NCI-H146 treated with DMSO at 0.1 percent for 48 hours (cell line): ENCODE results near the gene TNRC18.
"Not testable (repeated sequence)": the region's sequence is repeated elsewhere in the genome, so short reads cannot be mapped to it uniquely, and the experiment has no call there.

Source experiments
- DNase-seq: peaks from one replicate; lab custom pipeline; 2025; ENCODE audit not compliant: unreplicated experiment; lab: John Stamatoyannopoulos, UW

Gene TNRC18

DNA sequence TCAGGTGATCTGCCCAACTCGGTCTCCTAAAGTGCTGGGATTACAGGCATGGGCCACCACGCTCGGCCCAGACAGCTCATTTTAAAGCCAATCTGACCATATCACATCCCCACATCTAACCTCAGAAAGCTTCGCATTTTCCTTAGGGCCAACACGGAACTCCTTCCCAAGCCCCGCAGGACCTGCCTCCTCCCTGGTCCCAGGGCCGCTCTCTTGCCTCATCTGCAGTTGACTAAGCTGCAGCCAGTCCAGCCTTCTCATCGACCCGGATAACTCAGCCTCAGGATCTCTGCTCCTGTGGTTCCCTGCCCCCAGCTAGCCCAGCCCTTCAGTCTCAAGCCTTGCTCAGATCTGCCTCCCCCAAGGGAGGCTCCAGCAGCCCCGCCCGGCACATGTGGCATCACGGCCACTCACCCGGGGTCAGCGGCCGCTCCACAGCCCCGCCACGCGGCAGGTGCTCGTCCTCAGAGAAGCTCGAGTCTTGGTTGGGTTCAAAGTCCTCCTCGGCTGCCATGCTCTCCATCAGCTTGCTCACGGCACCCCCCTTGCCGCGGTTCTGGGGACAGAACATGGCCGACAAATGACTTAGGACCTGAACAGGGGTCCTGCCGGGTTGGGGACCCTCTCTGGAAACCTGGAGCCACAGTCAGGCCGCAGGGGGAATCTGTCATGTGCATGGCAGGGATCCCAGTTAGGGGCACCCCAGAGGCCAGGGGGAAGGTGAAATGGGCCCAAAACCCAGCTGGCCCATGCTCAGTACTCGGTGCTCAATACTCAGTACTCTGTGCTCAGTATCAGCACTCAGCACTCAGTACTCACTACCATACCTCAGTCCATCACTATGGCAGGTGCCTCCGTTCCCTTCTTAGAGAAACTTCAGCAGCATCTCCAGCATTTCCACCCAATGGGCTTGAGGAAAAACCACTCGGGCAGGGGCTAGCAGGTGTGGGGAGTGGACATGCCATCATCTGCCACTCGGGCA lies 99.5 kb downstream of the TNRC18 start:
- not testable (repeated sequence) for DNase-seq

DNA sequence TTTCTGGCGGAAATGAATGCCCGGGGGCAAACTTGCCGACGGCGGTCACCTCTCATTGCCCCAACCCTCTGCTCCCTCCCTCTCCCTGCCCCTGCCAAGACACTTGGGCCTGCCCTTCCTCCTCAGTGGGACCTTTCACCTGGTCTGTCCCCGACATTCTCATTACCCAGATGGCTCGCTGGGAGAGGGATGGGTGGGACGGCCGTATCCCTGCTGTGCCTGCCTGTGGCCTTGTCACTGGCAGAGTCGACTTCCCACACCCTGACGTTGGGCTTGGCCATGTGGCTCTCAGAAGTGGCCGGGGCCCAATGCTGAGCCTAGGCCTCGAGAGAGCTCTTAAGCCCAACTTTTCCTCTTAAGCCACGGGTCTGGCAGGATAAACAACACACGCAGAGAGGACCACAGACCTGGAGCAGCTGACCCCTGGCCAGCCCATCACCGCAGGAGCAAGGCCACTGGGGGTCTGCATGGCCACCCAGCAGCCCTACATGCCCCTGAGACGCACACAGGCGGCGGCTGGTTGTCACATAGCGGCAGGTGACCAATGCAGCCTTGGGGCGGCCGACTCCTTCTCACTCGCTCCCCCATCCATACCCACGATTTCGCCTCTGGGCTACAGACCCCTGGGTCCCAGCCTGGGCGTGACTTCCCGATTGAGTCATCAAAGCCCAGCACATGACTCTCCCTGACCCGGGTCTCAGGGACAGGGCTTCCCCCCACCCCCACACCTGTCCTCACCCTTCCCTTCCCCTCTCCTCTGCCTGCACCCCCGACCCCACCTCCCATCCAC lies 100.8 kb downstream of the TNRC18 start:
- no peak for DNase-seq

DNA sequence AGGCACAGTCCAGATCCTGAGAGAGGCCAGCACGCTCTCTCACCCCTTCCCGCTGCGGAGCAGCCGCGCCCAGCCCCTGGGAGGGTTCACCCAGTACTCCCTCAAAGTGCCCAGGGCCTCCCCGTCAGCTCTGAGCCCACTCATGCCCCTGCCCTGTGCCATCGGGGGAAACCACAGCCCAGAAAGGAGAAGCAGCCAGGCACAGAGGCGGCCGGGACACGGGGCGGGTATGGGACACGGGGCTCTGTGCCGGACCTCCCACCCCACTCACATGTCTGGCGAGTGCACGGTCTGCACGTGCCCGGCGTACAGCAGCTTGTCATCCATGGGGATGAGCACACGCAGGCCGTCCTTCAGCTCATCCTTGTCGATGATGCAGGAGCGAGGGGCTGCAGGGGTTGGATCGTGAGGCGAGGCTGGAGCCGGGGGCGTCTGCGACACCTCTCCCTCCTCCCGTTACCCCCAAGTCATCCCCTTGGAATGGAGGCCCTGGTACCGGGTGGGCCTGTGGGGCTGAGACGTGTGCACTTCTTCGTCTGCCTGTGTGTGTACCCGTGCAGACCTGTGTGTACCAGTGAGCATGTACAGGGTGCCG lies 102.7 kb downstream of the TNRC18 start:
- DNase-seq = no peak

DNA sequence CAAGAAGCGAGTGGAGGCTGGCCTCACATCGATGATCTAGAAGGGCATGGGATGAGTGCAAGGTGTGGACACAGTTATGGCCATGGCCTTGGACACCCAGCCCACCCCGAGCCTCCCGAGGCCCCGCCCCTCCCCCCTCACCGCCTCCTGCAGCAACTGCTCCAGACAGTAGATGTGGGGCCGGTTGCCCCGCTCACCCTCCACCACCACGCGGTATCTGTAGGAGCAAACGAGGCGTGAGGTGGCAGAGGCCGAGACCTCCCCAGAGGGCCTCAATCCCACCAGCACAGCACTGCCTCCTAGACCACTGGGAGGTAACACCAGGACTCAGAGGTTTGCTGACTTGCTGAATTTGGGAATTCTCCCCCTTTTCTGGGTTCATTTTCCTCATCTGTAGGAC lies 103.2 kb downstream of the TNRC18 start:
- DNase-seq = no peak

DNA sequence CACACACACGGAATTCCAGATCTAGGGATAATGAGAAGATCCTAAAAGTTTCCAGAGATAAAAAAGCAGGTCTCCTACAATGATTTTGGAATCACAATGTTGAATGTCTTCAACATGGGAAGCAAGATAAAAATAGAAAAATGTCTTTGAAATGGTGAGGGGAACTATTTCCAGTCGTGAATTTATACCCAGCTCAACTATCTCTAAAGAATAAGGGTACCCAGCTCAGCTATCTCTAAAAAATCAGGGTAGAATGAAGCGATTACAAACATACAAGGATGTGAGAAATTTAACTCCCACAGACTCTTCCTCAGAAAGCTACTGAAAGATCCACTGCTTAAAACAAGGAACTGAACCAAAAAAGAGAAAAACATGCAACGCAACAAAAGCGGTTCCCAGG lies 105.0 kb downstream of the TNRC18 start:
- not testable (repeated sequence) for DNase-seq

DNA sequence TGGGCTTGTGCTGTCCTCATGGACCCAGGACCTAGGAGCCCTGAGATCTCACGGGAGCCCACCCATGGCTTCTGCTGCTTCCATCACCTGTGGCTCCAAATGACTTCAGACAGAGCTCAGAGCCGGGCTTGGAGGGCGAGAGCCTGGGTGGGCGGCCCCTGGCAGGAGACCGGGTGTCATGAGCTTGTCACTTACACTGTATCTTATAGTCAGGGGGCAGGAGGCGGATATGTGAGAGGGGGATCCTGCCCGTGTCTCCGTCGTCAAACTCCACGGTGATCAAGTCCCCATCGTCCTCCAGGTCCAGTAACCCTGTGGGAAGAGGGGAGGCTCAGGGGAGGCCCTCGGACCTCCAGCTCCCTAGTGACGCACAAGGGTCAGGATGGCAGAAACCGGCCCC lies 107.9 kb downstream of the TNRC18 start:
- no peak for DNase-seq

DNA sequence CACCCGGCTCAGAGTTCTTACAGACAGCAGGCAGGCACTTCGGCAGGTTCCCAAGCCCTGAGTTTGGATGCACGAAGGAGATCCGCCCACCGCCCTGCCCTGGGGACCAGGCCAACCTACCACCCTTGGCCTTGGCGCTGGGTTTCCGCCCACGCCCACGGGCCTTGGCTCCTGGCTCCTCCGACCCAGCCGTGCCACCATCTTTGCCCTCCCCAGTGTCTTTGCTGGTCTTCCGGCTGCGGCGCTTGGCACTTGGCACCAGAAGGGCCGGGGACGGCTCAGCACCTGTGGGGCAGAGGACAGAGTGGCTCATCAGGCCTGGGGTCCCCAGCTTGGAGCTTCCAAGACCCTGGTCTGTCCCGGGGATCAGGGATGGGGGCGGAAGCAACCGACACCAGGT lies 108.8 kb downstream of the TNRC18 start:
- DNase-seq = no peak

DNA sequence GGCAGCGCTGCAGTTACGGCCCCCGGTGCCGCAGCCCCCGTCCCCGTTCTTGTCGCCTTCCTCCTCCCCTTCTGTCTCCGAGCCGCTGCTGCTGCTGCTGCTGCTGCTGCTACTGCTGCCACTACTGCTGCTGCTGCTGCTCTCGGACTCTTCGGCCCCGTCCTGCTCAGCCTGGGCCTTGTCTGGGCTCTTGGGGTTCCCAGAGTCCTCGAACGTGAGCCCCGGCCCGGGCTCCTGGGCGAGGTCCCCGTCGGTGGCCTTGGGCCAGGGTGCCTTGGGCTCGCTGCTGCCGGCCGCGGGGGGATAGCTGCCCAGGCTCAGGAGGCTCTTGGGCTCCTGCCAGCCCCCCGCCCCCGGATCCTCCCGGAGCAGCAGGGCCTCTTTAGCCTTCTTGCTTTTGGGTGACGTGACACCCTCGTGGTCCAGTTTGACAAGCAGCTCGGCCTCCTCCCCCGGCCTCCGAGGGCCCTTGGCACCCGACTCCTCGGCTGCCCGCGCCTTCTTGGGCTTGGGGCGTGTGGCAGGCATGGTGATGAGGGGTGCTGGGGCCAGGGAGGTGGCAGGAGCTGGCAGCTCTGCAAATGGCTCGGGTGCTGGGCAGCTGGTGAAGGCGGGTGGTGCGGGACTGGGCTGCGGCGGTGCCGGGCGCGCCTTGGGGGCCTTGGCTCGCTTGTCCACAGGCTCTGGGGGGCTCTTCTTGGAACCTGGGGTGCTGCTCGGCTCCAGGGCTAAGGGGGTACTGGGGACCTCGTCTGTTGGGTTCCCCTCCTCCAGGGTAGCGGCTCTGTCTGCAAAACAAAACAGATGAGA lies 110.4 kb downstream of the TNRC18 start:
- DNase-seq = not testable (repeated sequence)

DNA sequence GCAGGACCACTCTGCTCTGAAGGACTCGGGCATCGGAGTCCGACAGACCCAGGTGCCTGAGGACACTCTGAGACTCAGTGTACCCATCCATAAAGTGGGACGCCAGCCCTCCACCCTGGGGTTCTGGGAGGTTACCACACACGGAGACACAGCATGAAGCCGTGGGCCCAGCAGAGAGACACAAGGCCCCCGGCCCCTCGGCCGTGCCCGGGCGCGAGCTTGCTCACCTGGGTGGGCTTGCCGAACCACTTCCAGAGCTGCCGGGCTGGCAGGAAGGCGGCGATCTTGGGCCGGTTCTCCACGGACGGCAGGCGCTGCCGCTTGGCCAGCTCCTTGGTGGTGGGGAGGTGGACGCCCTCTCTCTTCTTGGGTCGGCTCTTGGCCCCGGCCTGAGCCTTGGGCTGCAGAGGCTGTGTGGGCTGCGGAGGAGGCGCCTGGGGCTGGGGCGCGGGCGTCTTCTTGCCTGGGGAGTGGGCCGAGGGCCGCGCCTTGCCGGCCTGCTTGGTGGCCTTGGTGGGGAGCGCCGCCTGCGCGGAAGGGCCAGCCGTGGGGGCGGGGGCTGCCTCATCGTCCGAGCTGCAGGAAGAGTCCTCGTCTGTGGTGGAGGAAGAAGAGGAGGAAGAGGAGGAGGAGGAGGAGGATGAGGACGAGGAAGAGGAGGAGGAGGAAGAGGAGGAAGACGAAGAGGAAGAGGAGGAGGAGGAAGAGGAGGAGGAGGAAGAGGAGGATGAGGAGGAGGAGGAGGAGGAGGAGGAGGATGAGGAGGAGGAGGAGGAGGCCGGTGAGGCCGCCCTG lies 111.2 kb downstream of the TNRC18 start:
- DNase-seq = not testable (repeated sequence)

DNA sequence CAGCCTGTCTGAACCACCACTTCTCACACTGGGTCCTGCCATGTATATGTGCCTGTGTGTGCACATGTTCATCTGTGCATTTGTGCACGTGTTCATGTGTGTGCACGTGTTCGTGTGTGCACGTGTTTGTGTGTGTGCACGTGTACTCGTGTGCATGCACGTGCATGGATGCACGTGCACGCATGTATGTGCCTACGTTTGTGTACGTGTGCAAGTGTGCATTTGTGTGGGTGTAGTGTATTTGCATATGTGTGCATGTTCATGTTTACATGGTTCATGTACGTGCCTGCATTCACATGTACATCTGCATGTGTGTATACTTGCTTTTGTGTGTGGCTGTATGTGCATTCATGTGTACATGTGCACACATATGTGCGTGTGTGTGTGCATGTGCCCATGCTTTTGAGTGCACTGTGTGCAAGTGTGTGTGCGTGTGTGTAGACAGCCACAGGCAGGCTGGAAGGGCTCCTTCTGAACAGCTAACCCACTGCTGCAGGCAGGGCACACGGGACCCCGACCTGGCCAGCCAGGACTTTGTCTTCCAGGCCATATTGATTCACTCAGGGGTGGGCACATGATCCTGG lies 112.7 kb downstream of the TNRC18 start:
- DNase-seq = no peak

DNA sequence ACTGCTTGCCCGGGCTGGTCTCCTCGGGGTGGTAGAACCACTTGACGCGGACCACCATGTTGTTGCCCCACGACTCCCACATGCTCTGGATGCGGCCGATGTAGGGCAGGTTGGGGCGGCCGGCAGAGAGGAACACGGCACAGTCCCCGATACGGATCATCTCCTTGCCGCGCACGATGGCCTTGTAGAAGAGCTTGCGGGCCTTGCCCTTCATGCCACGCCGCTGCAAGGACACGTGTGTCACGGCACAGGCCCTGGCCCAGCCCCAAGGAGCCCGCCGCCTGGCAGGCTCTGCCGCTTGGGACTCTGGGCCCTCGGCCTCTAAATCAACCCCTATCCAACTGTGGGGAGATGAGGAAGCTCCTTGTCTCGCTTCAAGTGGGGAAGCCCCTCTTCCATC lies 114.5 kb downstream of the TNRC18 start:
- no peak for DNase-seq

DNA sequence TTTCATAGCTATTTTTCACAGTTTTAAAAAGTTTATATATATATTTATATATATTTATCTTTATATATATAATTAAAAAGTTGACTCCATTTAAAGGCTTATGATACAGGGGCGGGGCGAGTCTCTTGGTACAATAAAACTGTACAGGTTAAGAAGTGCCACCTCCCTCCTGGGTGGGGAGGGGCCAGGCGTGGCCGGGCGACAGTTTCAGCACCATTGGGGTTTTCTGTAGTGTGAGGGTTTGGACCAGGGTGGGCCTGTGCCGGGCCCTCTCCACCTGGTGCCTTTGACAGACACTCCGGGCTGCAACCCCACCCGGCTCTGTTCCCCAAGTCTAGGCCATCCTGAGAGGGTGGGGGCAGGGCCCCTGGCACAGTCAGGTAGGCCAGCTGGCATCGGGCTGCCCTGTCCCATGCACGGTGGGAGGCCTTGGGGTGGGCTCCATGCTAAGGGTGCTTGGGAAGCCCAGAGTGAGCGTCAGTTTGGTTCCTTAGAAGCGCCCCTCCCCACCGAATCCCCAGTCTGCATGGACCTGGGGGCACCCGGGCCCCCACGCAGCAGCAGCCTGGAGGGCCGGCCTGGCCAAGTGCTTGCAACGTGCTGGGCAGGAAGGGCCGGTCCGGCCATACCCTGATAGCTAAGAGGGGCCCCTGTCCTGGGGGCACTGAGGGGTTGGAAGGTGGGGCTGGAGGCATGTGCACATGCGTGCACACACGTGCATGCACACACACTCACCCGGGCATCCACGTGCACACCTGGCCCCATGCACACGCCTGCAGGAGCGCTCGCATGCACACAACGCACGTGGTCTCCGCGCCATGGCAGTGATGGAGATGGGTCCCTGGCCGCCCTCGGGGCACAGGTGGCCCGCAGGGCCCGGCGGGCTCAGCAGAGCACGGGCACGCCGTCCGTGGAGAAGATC lies 116.2 kb downstream of the TNRC18 start:
- not testable (repeated sequence) for DNase-seq

DNA sequence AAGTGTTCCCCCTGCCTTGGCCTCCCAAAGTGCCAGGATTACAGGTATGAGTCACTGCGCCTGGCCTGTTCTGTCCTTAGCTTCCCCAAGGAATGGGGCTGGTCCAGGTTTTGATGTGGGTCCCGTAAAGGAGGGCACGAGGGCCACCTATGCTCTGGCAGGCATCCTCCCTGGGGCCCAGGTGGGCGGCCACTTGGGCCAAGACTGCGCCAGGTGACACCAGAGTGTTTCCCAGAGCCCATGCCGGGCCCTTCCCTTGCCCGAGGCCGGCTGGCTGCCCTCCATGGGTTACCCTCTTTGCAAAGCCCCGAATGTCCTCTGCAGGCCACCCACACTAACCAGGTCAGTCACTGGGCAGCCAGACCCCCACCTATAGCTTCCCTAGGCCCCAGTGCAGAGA lies 118.6 kb downstream of the TNRC18 start:
- not testable (repeated sequence) for DNase-seq

DNA sequence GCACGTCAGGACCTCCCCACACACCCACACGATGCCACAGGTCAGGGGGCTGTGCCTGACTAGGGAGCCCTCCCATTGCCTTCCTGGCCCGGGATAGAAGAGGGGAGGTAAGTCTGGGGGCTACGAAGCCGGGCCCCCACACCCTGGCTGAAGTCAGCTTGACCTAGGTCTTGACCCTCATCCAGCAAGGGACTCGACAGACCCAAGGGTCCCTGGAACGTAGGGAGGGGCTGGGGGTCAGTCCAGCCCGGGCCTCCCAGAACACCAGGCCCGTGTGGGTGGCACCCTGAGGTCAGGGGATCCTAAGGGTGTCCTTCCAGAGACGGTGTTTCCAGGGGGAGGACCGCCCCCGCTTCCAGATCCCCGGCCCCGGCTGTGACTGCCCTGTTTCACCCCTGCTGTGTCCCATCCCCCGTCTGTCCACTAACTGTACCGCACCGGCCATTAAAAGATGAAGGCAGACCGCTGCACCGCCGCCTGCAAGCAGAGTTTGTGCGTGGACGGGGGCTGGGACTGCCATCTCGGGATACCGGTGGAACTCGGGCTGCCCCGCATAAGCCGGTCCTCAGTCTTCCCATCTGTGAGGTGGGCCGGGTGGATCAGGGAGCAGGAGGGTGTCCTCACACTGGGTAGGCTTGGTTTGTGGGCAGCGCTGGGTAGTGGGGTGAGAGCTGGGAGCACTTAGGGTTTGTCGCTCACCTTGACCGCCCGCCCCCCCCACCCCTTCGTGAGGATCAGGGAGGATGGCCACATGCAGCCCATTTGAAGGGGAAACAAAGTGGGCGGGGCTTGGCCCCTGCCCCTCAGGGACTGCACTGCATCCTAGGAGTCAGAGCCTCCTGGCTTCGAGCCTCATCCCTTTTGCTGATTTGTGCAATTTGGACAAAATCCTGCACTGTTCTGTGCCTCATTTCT lies 119.8 kb downstream of the TNRC18 start:
- DNase-seq = no peak

DNA sequence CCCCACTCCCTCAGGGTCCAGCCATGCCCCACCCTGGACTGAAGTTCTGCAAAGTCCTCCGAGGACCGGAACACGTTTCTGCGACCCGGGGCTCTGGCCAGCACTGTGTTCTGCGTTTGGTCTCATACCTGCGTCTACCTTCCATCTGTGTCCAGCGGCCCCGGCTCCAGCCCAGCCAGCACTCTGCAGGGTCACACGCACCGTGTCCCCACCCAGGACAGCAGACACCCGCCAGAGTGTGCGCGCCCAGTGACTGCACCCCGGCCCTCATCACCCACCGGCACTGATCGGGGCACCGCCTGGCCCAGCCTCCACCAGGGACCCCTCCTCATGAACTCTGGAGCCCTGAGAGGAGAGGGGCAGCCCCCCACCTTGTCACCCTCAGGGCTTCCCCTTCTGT lies 120.6 kb downstream of the TNRC18 start:
- DNase-seq = no peak

DNA sequence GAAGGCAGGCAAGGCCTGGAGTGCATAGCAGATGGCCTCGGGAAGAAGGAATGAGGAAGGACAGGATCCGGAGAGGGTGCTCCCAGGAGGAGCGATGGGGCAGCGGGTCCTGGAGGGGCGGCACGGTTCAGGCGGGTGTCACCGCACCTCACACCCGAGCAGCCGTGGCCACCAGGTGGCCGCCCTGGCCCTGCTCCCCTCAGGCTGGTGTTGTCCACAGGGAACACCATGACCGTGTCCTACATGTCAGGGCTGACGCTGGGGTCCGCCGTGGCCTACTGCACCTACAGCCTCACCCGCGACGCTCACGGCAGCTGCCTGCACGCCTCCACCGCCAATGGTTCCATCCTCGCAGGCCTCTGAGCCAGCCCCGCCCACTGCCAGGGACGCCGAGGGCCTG lies 121.1 kb downstream of the TNRC18 start:
- DNase-seq = no peak

DNA sequence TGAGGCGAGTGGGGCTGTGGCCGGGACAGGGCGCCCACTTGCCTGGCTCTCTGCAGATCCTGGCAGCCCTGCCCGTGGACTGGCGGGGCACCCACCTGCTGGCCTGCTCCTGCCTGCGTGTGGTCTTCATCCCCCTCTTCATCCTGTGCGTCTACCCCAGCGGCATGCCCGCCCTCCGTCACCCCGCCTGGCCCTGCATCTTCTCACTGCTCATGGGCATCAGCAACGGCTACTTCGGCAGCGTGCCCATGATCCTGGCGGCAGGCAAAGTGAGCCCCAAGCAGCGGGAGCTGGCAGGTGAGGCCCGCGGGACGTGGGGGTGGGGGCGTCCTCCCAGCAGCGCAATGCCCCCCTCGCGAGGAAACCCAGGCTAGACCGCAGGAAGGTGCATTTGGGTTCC lies 123.3 kb downstream of the TNRC18 start:
- no peak for DNase-seq
